ENCODE data around the gene RAPGEF5. TPM values are rescaled to one million over a fixed set of nuclear protein-coding genes. Genes with fewer than 3 reads are reported as not detected.

Gene RAPGEF5
- polyA plus RNA-seq, 4 donors, result 5.4 to 33.4 (median 10.1) TPM

- H3K4me3 ChIP-seq (ENCODE audit: low read depth in 1 of 3, low read length in 3 of 3), result no peak overlapping the region
- H3K4me1 ChIP-seq (ENCODE audit: control insufficient read depth in 3 of 3, insufficient read depth in 2 of 3, low read depth in 1 of 3, low read length in 2 of 3), result peaks cover 0 to 6% (median 0%) of the 10 kb centered on the region in 3 donors
- H3K27ac ChIP-seq (ENCODE audit: low read depth in 1 of 3, low read length in 2 of 3), result no peak overlapping the region
- FAIRE-seq (no peak), DNase-seq (no peak)
- H3K27me3 ChIP-seq (ENCODE audit: control insufficient read depth in 3 of 3, insufficient read depth in 3 of 3, low read length in 3 of 3), result no peaks in the 10 kb centered on the region
- no peaks in the 10 kb centered on the region for H3K9me3 ChIP-seq (ENCODE audit: control insufficient read depth in 2 of 2, insufficient read depth in 1 of 2, low read depth in 1 of 2, low read length in 1 of 2)
- no peaks in the 10 kb centered on the region for H3K36me3 ChIP-seq (ENCODE audit: control insufficient read depth in 3 of 3, insufficient read depth in 2 of 3, low read depth in 1 of 3, low read length in 3 of 3)
- WGBS, 3 donors, result 85 to 91% (median 87%) methylated on average over 2 of the region's 2 CpGs
These were observed 42.6 kb upstream of the RAPGEF5 start for GRCh38 chr7:22399546-22399945.

GRCh38 chr7:22399091-22399490 is 42.1 kb upstream of the RAPGEF5 start:
- no peaks in the 10 kb centered on the region for H3K36me3 ChIP-seq (ENCODE audit: control insufficient read depth in 3 of 3, insufficient read depth in 2 of 3, low read depth in 1 of 3, low read length in 3 of 3)
- FAIRE-seq, result no peak
- H3K27me3 ChIP-seq (ENCODE audit: control insufficient read depth in 3 of 3, insufficient read depth in 3 of 3, low read length in 3 of 3), result no peaks in the 10 kb centered on the region
- no peak for DNase-seq
- no peaks in the 10 kb centered on the region for H3K9me3 ChIP-seq (ENCODE audit: control insufficient read depth in 2 of 2, insufficient read depth in 1 of 2, low read depth in 1 of 2, low read length in 1 of 2)
- no peak overlapping the region for H3K27ac ChIP-seq (ENCODE audit: low read depth in 1 of 3, low read length in 2 of 3)
- H3K4me3 ChIP-seq (ENCODE audit: low read depth in 1 of 3, low read length in 3 of 3), result no peak overlapping the region
- peaks cover 0 to 10% (median 0%) of the 10 kb centered on the region in 3 donors for H3K4me1 ChIP-seq (ENCODE audit: control insufficient read depth in 3 of 3, insufficient read depth in 2 of 3, low read depth in 1 of 3, low read length in 2 of 3)

GRCh38 chr7:22397981-22398380 is 41.0 kb upstream of the RAPGEF5 start:
- WGBS, 3 donors, result 72 to 80% (median 76%) methylated on average over 5 of the region's 5 CpGs
- peaks cover 0 to 15% (median 0%) of the 10 kb centered on the region in 3 donors for H3K4me1 ChIP-seq (ENCODE audit: control insufficient read depth in 3 of 3, insufficient read depth in 2 of 3, low read depth in 1 of 3, low read length in 2 of 3)
- H3K27ac ChIP-seq (ENCODE audit: low read depth in 1 of 3, low read length in 2 of 3), result no peak overlapping the region
- no peaks in the 10 kb centered on the region for H3K9me3 ChIP-seq (ENCODE audit: control insufficient read depth in 2 of 2, insufficient read depth in 1 of 2, low read depth in 1 of 2, low read length in 1 of 2)
- H3K36me3 ChIP-seq (ENCODE audit: control insufficient read depth in 3 of 3, insufficient read depth in 2 of 3, low read depth in 1 of 3, low read length in 3 of 3), result no peaks in the 10 kb centered on the region
- FAIRE-seq, result no peak
- DNase-seq, result no peak
- no peak overlapping the region for H3K4me3 ChIP-seq (ENCODE audit: low read depth in 1 of 3, low read length in 3 of 3)
- H3K27me3 ChIP-seq (ENCODE audit: control insufficient read depth in 3 of 3, insufficient read depth in 3 of 3, low read length in 3 of 3), result no peaks in the 10 kb centered on the region

GRCh38 chr7:22395222-22395621 is 38.3 kb upstream of the RAPGEF5 start:
- no peaks in the 10 kb centered on the region for H3K27me3 ChIP-seq (ENCODE audit: control insufficient read depth in 3 of 3, insufficient read depth in 3 of 3, low read length in 3 of 3)
- H3K9me3 ChIP-seq (ENCODE audit: control insufficient read depth in 2 of 2, insufficient read depth in 1 of 2, low read depth in 1 of 2, low read length in 1 of 2), result no peaks in the 10 kb centered on the region
- WGBS, 3 donors, result 65 to 81% (median 73%) methylated on average over 5 to 6 of the region's 6 CpGs
- no peak overlapping the region for H3K4me3 ChIP-seq (ENCODE audit: low read depth in 1 of 3, low read length in 3 of 3)
- no peaks in the 10 kb centered on the region for H3K36me3 ChIP-seq (ENCODE audit: control insufficient read depth in 3 of 3, insufficient read depth in 2 of 3, low read depth in 1 of 3, low read length in 3 of 3)
- H3K27ac ChIP-seq (ENCODE audit: low read depth in 1 of 3, low read length in 2 of 3), result no peak overlapping the region
- FAIRE-seq, result no peak
- H3K4me1 ChIP-seq (ENCODE audit: control insufficient read depth in 3 of 3, insufficient read depth in 2 of 3, low read depth in 1 of 3, low read length in 2 of 3), result peaks cover 0 to 15% (median 0%) of the 10 kb centered on the region in 3 donors
- no peak for DNase-seq

- peak in 1 of 2 donors; percentile 8 for DNase-seq
- H3K27me3 ChIP-seq (ENCODE audit: control insufficient read depth in 3 of 3, insufficient read depth in 3 of 3, low read length in 3 of 3), result no peaks in the 10 kb centered on the region
- H3K9me3 ChIP-seq (ENCODE audit: control insufficient read depth in 2 of 2, insufficient read depth in 1 of 2, low read depth in 1 of 2, low read length in 1 of 2), result no peaks in the 10 kb centered on the region
- FAIRE-seq, result no peak
- no peak overlapping the region for H3K27ac ChIP-seq (ENCODE audit: low read depth in 1 of 3, low read length in 2 of 3)
- 72 to 84% (median 79%) methylated on average over 3 of the region's 3 CpGs for whole genome bisulfite sequencing, 3 donors
- H3K4me1 ChIP-seq (ENCODE audit: control insufficient read depth in 3 of 3, insufficient read depth in 2 of 3, low read depth in 1 of 3, low read length in 2 of 3), result peaks cover 0 to 15% (median 0%) of the 10 kb centered on the region in 3 donors
- H3K4me3 ChIP-seq (ENCODE audit: low read depth in 1 of 3, low read length in 3 of 3), result no peak overlapping the region
- H3K36me3 ChIP-seq (ENCODE audit: control insufficient read depth in 3 of 3, insufficient read depth in 2 of 3, low read depth in 1 of 3, low read length in 3 of 3), result no peaks in the 10 kb centered on the region
These were observed 37.8 kb upstream of the RAPGEF5 start for GRCh38 chr7:22394739-22395138.

GRCh38 chr7:22393913-22394729 is 37.2 kb upstream of the RAPGEF5 start:
- peak; percentile 15 to 28 for DNase-seq
- no peak for FAIRE-seq
- no peaks in the 10 kb centered on the region for H3K36me3 ChIP-seq (ENCODE audit: control insufficient read depth in 3 of 3, insufficient read depth in 2 of 3, low read depth in 1 of 3, low read length in 3 of 3)
- no peaks in the 10 kb centered on the region for H3K27me3 ChIP-seq (ENCODE audit: control insufficient read depth in 3 of 3, insufficient read depth in 3 of 3, low read length in 3 of 3)
- 57 to 63% (median 59%) methylated on average over 13 of the region's 13 CpGs for WGBS, 3 donors
- H3K4me3 ChIP-seq (ENCODE audit: low read depth in 1 of 3, low read length in 3 of 3), result no peak overlapping the region
- peaks cover 0 to 15% (median 0%) of the 10 kb centered on the region in 3 donors for H3K4me1 ChIP-seq (ENCODE audit: control insufficient read depth in 3 of 3, insufficient read depth in 2 of 3, low read depth in 1 of 3, low read length in 2 of 3)
- H3K27ac ChIP-seq (ENCODE audit: low read depth in 1 of 3, low read length in 2 of 3), result no peak overlapping the region
- no peaks in the 10 kb centered on the region for H3K9me3 ChIP-seq (ENCODE audit: control insufficient read depth in 2 of 2, insufficient read depth in 1 of 2, low read depth in 1 of 2, low read length in 1 of 2)

- 57 to 73% (median 59%) methylated on average over 1 of the region's 1 CpG for WGBS, 3 donors
- H3K4me3 ChIP-seq (ENCODE audit: low read depth in 1 of 3, low read length in 3 of 3), result no peak overlapping the region
- H3K9me3 ChIP-seq (ENCODE audit: control insufficient read depth in 2 of 2, insufficient read depth in 1 of 2, low read depth in 1 of 2, low read length in 1 of 2), result no peaks in the 10 kb centered on the region
- peaks cover 0 to 15% (median 0%) of the 10 kb centered on the region in 3 donors for H3K4me1 ChIP-seq (ENCODE audit: control insufficient read depth in 3 of 3, insufficient read depth in 2 of 3, low read depth in 1 of 3, low read length in 2 of 3)
- no peak for FAIRE-seq
- H3K27ac ChIP-seq (ENCODE audit: low read depth in 1 of 3, low read length in 2 of 3), result no peak overlapping the region
- no peaks in the 10 kb centered on the region for H3K36me3 ChIP-seq (ENCODE audit: control insufficient read depth in 3 of 3, insufficient read depth in 2 of 3, low read depth in 1 of 3, low read length in 3 of 3)
- no peak for DNase-seq
- H3K27me3 ChIP-seq (ENCODE audit: control insufficient read depth in 3 of 3, insufficient read depth in 3 of 3, low read length in 3 of 3), result no peaks in the 10 kb centered on the region
These were observed 33.6 kb upstream of the RAPGEF5 start for GRCh38 chr7:22390516-22390915.

GRCh38 chr7:22389892-22390291 is 32.9 kb upstream of the RAPGEF5 start:
- 74 to 88% (median 84%) methylated on average over 2 of the region's 2 CpGs for WGBS, 3 donors
- Histone ChIP-seq H3K36me3 (ENCODE audit: control insufficient read depth in 3 of 3, insufficient read depth in 2 of 3, low read depth in 1 of 3, low read length in 3 of 3) (no peaks in the 10 kb centered on the region), H3K27ac (ENCODE audit: low read depth in 1 of 3, low read length in 2 of 3) (no peak overlapping the region), H3K27me3 (ENCODE audit: control insufficient read depth in 3 of 3, insufficient read depth in 3 of 3, low read length in 3 of 3) (no peaks in the 10 kb centered on the region), H3K9me3 (ENCODE audit: control insufficient read depth in 2 of 2, insufficient read depth in 1 of 2, low read depth in 1 of 2, low read length in 1 of 2) (no peaks in the 10 kb centered on the region), H3K4me3 (ENCODE audit: low read depth in 1 of 3, low read length in 3 of 3) (no peak overlapping the region), H3K4me1 (ENCODE audit: control insufficient read depth in 3 of 3, insufficient read depth in 2 of 3, low read depth in 1 of 3, low read length in 2 of 3) (peaks cover 0 to 13% (median 0%) of the 10 kb centered on the region in 3 donors)
- FAIRE-seq, result no peak
- DNase-seq, result no peak

- DNase-seq (no peak), FAIRE-seq (no peak)
- no peaks in the 10 kb centered on the region for H3K36me3 ChIP-seq (ENCODE audit: control insufficient read depth in 3 of 3, insufficient read depth in 2 of 3, low read depth in 1 of 3, low read length in 3 of 3)
- no peak overlapping the region for H3K27ac ChIP-seq (ENCODE audit: low read depth in 1 of 3, low read length in 2 of 3)
- no peak overlapping the region for H3K4me3 ChIP-seq (ENCODE audit: low read depth in 1 of 3, low read length in 3 of 3)
- H3K27me3 ChIP-seq (ENCODE audit: control insufficient read depth in 3 of 3, insufficient read depth in 3 of 3, low read length in 3 of 3), result no peaks in the 10 kb centered on the region
- H3K9me3 ChIP-seq (ENCODE audit: control insufficient read depth in 2 of 2, insufficient read depth in 1 of 2, low read depth in 1 of 2, low read length in 1 of 2), result no peaks in the 10 kb centered on the region
- 75 to 86% (median 81%) methylated on average over 4 of the region's 4 CpGs for WGBS, 3 donors
- H3K4me1 ChIP-seq (ENCODE audit: control insufficient read depth in 3 of 3, insufficient read depth in 2 of 3, low read depth in 1 of 3, low read length in 2 of 3), result no peaks in the 10 kb centered on the region
These were observed 30.6 kb upstream of the RAPGEF5 start for GRCh38 chr7:22387583-22387982.

Measured in small intestine (tissue), 7 donors.